ENCODE measurements around the gene UBXN10.

DNA sequence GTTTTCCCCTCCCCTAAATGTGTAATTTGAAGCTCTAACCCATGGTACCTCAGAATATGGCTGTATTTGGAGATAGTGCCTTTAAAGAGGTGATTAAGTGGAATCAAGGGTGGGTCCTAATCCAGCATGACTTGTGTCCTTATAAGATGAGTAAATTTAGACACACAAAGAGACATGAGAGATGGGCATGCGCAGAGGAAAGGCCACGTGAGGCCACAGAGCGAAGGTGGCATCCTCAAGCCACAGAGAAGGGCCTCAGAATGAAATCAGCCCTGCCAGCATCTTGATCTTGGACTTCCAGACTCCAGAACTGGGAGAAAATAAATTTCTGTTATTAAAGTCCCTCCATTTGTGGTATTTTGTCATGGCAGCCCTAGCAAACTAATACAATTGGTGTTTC, 49.6 kb upstream of the UBXN10 start:
- no peak for TF ChIP-seq CTCF (IDR thresholded peaks at IDR 0.05)
- TF ChIP-seq ZFX (IDR thresholded peaks at IDR 0.05; ENCODE audit: borderline replicate concordance): no peak

All from 22Rv1 (cell line).